Common myeloid progenitor, CD34-positive (primary cell): ENCODE results near the gene TFCP2L1.

Source experiments
- CTCF ChIA-PET: fragments of 350-600 bp; sonication (Branson Sonifier 250); formaldehyde crosslinking; loops from one replicate; lab custom pipeline; 2021; ENCODE audit warnings: antibody characterized with exemption; lab: Charles Lee
- POLR2A ChIA-PET: fragments of 350-600 bp; sonication (Branson Sonifier 250); formaldehyde crosslinking; loops from one replicate; lab custom pipeline; 2021; ENCODE audit warnings: antibody characterized with exemption; lab: Charles Lee
- DNase-seq, 3 donors: peaks; one replicate each; pipeline versions ENCODE4 v3.0.0 to v3.0.0-alpha.2; 2013
- H3K27ac ChIP-seq, 2 experiments: 1 replicate in 1 of 2; 2 replicates in 1 of 2; pipeline ENCODE4 v1.7.0; 2013; ENCODE audit warnings: inconsistent platforms in 2 of 2, low read length in 2 of 2, mild to moderate bottlenecking in 2 of 2, low read depth in 1 of 2, moderate library complexity in 1 of 2; ENCODE audit not compliant: severe bottlenecking in 2 of 2, insufficient read depth in 1 of 2, poor library complexity in 1 of 2
- H3K27me3 ChIP-seq, 5 experiments: replicated peaks in 2 of 5; 1 replicate in 3 of 5; 2 replicates in 2 of 5; pipeline versions ENCODE4 v1.6.1 to v1.7.0; 2013; ENCODE audit warnings: low read length in 4 of 5, mild to moderate bottlenecking in 2 of 5, moderate library complexity in 2 of 5, inconsistent platforms in 1 of 5; ENCODE audit not compliant: insufficient read depth in 5 of 5, control insufficient read depth in 4 of 5
- H3K36me3 ChIP-seq, 4 experiments: 1 replicate in 2 of 4; 2 replicates in 2 of 4; pipeline versions ENCODE4 v1.6.1 to v1.7.0; 2013; ENCODE audit warnings: low read length in 3 of 4, control low read depth in 1 of 4, mild to moderate bottlenecking in 1 of 4; ENCODE audit not compliant: control insufficient read depth in 4 of 4, insufficient read depth in 4 of 4
- H3K4me1 ChIP-seq, 4 experiments: 1 replicate in 3 of 4; 2 replicates in 1 of 4; pipeline versions ENCODE4 v1.6.1 to v1.7.1; 2013; ENCODE audit warnings: low read length in 3 of 4, mild to moderate bottlenecking in 3 of 4, control low read depth in 1 of 4, inconsistent platforms in 1 of 4, moderate library complexity in 1 of 4; ENCODE audit not compliant: control insufficient read depth in 4 of 4, insufficient read depth in 4 of 4; ENCODE audit errors: control extremely low read depth in 1 of 4
- H3K4me3 ChIP-seq, 7 experiments: 1 replicate in 4 of 7; 2 replicates in 3 of 7; pipeline versions ENCODE4 v1.5.1 to v1.7.0; 2013; ENCODE audit warnings: mild to moderate bottlenecking in 7 of 7, low read length in 6 of 7, moderate library complexity in 6 of 7, inconsistent platforms in 2 of 7, low read depth in 2 of 7, control low read depth in 1 of 7; ENCODE audit not compliant: insufficient read depth in 4 of 7, control insufficient read depth in 1 of 7; ENCODE audit errors: extremely low read depth in 1 of 7
- H3K9me3 ChIP-seq, 5 experiments: 1 replicate in 4 of 5; 2 replicates in 1 of 5; pipeline versions ENCODE4 v1.6.1 to v1.7.1; 2013; ENCODE audit warnings: low read length in 4 of 5, mild to moderate bottlenecking in 2 of 5, inconsistent platforms in 1 of 5, low read depth in 1 of 5, moderate library complexity in 1 of 5; ENCODE audit not compliant: control insufficient read depth in 4 of 5, insufficient read depth in 2 of 5; ENCODE audit errors: control extremely low read depth in 1 of 5
- WGBS: methylation state at CpG from one replicate; pipeline ENCODE4 v1.1.5; 2013; ENCODE audit not compliant: insufficient coverage; 5-methylcytosine and 5-hydroxymethylcytosine counted together

TFCP2L1 gene

DNA sequence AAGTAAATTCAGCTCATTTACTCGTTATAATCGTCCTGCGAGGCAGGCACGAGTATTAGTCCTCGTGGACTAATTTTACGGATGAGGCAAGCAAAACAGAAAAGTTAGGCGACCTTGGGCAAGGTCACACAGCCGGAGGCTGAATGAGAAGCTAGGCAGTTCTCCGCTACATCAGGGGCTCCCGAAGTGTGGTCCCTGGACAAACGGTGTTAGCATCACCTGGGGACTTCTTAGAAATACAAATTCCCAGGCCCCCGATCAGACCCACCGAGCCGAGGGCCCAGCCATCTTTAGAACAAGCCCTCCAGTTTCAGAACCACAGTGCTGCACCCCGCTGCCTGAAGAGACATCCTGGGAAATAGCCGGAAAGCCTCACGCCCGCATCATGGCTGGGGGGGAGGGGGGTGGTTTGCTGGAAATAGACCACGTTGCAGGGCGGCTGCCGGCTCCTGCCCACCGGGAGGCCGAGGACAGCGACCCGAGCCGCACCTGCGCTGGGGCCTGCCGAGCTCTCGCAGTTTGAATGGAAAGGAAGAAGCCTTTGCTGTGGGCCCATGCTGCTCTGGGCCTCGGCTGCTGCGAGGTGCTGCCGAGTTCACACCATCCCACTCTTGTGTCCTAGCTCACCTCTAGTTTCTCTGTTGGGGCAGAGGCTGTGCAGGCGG is 72.2 kb downstream of the TFCP2L1 start:
- H3K4me1 ChIP-seq, result peaks cover 0 to 4% (median under 1%) of the 10 kb centered on the region in 4 experiments
- POLR2A ChIA-PET, result no interaction called here
- 93% methylated on average over 24 of the region's 33 CpGs for WGBS
- DNase-seq, result no peak
- CTCF ChIA-PET, result no interaction called here
- H3K27me3 ChIP-seq, result no peaks in the 10 kb centered on the region
- no peak overlapping the region for H3K27ac ChIP-seq
- H3K9me3 ChIP-seq, result no peaks in the 10 kb centered on the region
- no peaks in the 10 kb centered on the region for H3K36me3 ChIP-seq
- no peak overlapping the region for H3K4me3 ChIP-seq

- DNase-seq, result no peak
- WGBS, result 100% methylated on average over 6 of the region's 8 CpGs
- H3K36me3 ChIP-seq, result no peaks in the 10 kb centered on the region
- no peaks in the 10 kb centered on the region for H3K9me3 ChIP-seq
- no peaks in the 10 kb centered on the region for H3K27me3 ChIP-seq
- no peak overlapping the region for H3K27ac ChIP-seq
- H3K4me1 ChIP-seq, result no peaks in the 10 kb centered on the region
- no peak overlapping the region for H3K4me3 ChIP-seq
- ChIA-PET POLR2A (no interaction called here), CTCF (no interaction called here)
Observed at GRCh38 chr2:121211689-121212151, 73.3 kb downstream of the TFCP2L1 start.

- ChIA-PET CTCF (no interaction called here), POLR2A (no interaction called here)
- no peaks in the 10 kb centered on the region for H3K27me3 ChIP-seq
- WGBS, result 94% methylated on average over 4 of the region's 5 CpGs
- H3K4me3 ChIP-seq, result no peak overlapping the region
- no peak for DNase-seq
- H3K27ac ChIP-seq, result no peak overlapping the region
- H3K9me3 ChIP-seq, result no peaks in the 10 kb centered on the region
- no peaks in the 10 kb centered on the region for H3K4me1 ChIP-seq
- H3K36me3 ChIP-seq, result no peaks in the 10 kb centered on the region
Observed at GRCh38 chr2:121211251-121211650, 73.8 kb downstream of the TFCP2L1 start.

- ChIA-PET CTCF (no interaction called here), POLR2A (no interaction called here)
Observed at GRCh38 chr2:121210691-121211090, 74.3 kb downstream of the TFCP2L1 start.

GRCh38 chr2:121209014-121209610 is 75.9 kb downstream of the TFCP2L1 start:
- no peak overlapping the region for H3K4me3 ChIP-seq
- H3K36me3 ChIP-seq, result no peaks in the 10 kb centered on the region
- WGBS, result 97% methylated on average over 7 of the region's 13 CpGs
- H3K27me3 ChIP-seq, result no peaks in the 10 kb centered on the region
- DNase-seq, result no peak
- CTCF ChIA-PET, result interaction anchor here (1.5 kb wide), 1 partner anchor 11 kb away, joined by 3 read pairs; no protein-coding TSS in a partner anchor
- no peak overlapping the region for H3K27ac ChIP-seq
- no peaks in the 10 kb centered on the region for H3K9me3 ChIP-seq
- no peaks in the 10 kb centered on the region for H3K4me1 ChIP-seq
- POLR2A ChIA-PET, result no interaction called here

More at GRCh38 chr2:121210691-121211090, 74.3 kb downstream of the TFCP2L1 start:
- Histone ChIP-seq H3K27me3 (no peaks in the 10 kb centered on the region), H3K4me1 (no peaks in the 10 kb centered on the region), H3K27ac (no peak overlapping the region), H3K4me3 (no peak overlapping the region), H3K9me3 (no peaks in the 10 kb centered on the region), H3K36me3 (no peaks in the 10 kb centered on the region)
- 95% methylated on average over 8 of the region's 8 CpGs for WGBS
- no peak for DNase-seq

DNA sequence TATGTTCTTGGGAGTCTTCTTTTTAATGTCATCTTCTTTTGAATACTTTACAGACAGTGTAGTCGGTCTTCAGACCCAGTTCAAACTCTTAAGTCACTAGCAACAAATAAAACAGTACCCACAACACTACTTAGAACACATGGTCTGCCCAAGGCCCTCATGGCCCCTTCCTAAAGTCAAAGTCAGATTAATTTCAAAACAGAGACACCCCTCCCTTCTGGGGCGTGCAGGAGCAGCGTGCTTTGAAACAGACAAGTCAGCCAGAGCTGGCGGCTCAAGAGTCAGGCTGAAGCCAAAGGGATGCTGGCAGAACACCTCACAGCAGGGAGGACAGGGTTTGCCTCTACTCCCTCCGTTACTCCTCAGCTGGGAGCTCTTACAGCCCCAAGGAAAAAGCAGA is 77.5 kb downstream of the TFCP2L1 start:
- Histone ChIP-seq H3K4me1 (no peaks in the 10 kb centered on the region), H3K36me3 (no peaks in the 10 kb centered on the region), H3K4me3 (no peak overlapping the region), H3K27ac (no peak overlapping the region), H3K27me3 (no peaks in the 10 kb centered on the region), H3K9me3 (no peaks in the 10 kb centered on the region)
- ChIA-PET POLR2A (no interaction called here), CTCF (interaction anchor here (1.5 kb wide), 1 partner anchor 13 kb away, joined by 3 read pairs; no protein-coding TSS in a partner anchor)
- no peak for DNase-seq
- WGBS, result 97% methylated on average over 5 of the region's 5 CpGs

- ChIA-PET POLR2A (no interaction called here), CTCF (no interaction called here)
- Histone ChIP-seq H3K9me3 (no peaks in the 10 kb centered on the region), H3K36me3 (no peaks in the 10 kb centered on the region), H3K27ac (no peak overlapping the region), H3K27me3 (no peaks in the 10 kb centered on the region), H3K4me3 (no peak overlapping the region), H3K4me1 (no peaks in the 10 kb centered on the region)
- WGBS, result 96% methylated on average over 9 of the region's 10 CpGs
- DNase-seq, result no peak
Observed at GRCh38 chr2:121205321-121205942, 79.6 kb downstream of the TFCP2L1 start.
